Measurements from ENCODE around the gene TMEM33. TPM values are rescaled to one million over a fixed set of nuclear protein-coding genes. Genes with fewer than 3 reads are reported as not detected.
"Not testable (repeated sequence)": the region's sequence is repeated elsewhere in the genome, so short reads cannot be mapped to it uniquely, and the experiment has no call there.

TMEM33 gene
- total RNA-seq, 6 experiments from 2014 or later: 48.7 to 74.4 (median 62.9) TPM

- H3K27me3 Mint-ChIP-seq (ENCODE audit: insufficient read depth): peaks cover 27% of the 10 kb centered on the region
- no peaks in the 10 kb centered on the region for H3K36me3 Mint-ChIP-seq (ENCODE audit: low read depth)
- H3K27ac Mint-ChIP-seq: no peak overlapping the region
- TF ChIP-seq CTCF (IDR thresholded peaks at IDR 0.05): no peak
- DNase-seq: no peak
- no peak overlapping the region for H3K4me3 Mint-ChIP-seq
- H3K9me3 Mint-ChIP-seq: no peaks in the 10 kb centered on the region
- no peaks in the 10 kb centered on the region; the same call in 1 of the 2 replicates for H3K4me1 Mint-ChIP-seq (ENCODE audit: low read depth)
Measured at GRCh38 chr4:41889317-41889716, 45.9 kb upstream of the TMEM33 start.

- H3K27me3 Mint-ChIP-seq (ENCODE audit: insufficient read depth): peaks cover 23% of the 10 kb centered on the region
- TF ChIP-seq CTCF (IDR thresholded peaks at IDR 0.05): no peak
- H3K36me3 Mint-ChIP-seq (ENCODE audit: low read depth): no peaks in the 10 kb centered on the region
- H3K9me3 Mint-ChIP-seq: no peaks in the 10 kb centered on the region
- no peaks in the 10 kb centered on the region; the same call in 1 of the 2 replicates for H3K4me1 Mint-ChIP-seq (ENCODE audit: low read depth)
- H3K4me3 Mint-ChIP-seq: no peak overlapping the region
- no peak for DNase-seq
- H3K27ac Mint-ChIP-seq: no peak overlapping the region
Measured at GRCh38 chr4:41890085-41890484, 45.1 kb upstream of the TMEM33 start.

GRCh38 chr4:41896648-41897047, 38.6 kb upstream of the TMEM33 start:
- no peaks in the 10 kb centered on the region for H3K4me1 Mint-ChIP-seq (ENCODE audit: low read depth)
- H3K9me3 Mint-ChIP-seq: no peaks in the 10 kb centered on the region
- DNase-seq: no peak
- no peak overlapping the region for H3K27ac Mint-ChIP-seq
- H3K27me3 Mint-ChIP-seq (ENCODE audit: insufficient read depth): peaks cover 16% of the 10 kb centered on the region
- H3K36me3 Mint-ChIP-seq (ENCODE audit: low read depth): no peaks in the 10 kb centered on the region; the same call in 1 of the 2 replicates
- TF ChIP-seq CTCF (IDR thresholded peaks at IDR 0.05): no peak
- H3K4me3 Mint-ChIP-seq: no peak overlapping the region

- H3K4me1 Mint-ChIP-seq (ENCODE audit: low read depth): no peaks in the 10 kb centered on the region
- no peak for TF ChIP-seq CTCF (IDR thresholded peaks at IDR 0.05)
- H3K9me3 Mint-ChIP-seq: no peaks in the 10 kb centered on the region
- H3K27me3 Mint-ChIP-seq (ENCODE audit: insufficient read depth): peaks cover 13% of the 10 kb centered on the region
- no peak for DNase-seq
- H3K27ac Mint-ChIP-seq: no peak overlapping the region
- no peak overlapping the region for H3K4me3 Mint-ChIP-seq
- no peaks in the 10 kb centered on the region; the same call in 1 of the 2 replicates for H3K36me3 Mint-ChIP-seq (ENCODE audit: low read depth)
Measured at GRCh38 chr4:41897698-41898097, 37.5 kb upstream of the TMEM33 start.

GRCh38 chr4:41909136-41909535, 26.1 kb upstream of the TMEM33 start:
- H3K4me3 Mint-ChIP-seq; H3K36me3 Mint-ChIP-seq (ENCODE audit: low read depth); DNase-seq; H3K9me3 Mint-ChIP-seq; H3K27me3 Mint-ChIP-seq (ENCODE audit: insufficient read depth); H3K27ac Mint-ChIP-seq: not testable (repeated sequence)
- peaks cover 23% of the 10 kb centered on the region for H3K4me1 Mint-ChIP-seq (ENCODE audit: low read depth)

- Mint-ChIP-seq H3K27me3 (ENCODE audit: insufficient read depth) (peaks cover 2% of the 10 kb centered on the region), H3K27ac (no peak overlapping the region), H3K36me3 (ENCODE audit: low read depth) (no peaks in the 10 kb centered on the region), H3K4me1 (ENCODE audit: low read depth) (peaks cover 23% of the 10 kb centered on the region), H3K4me3 (no peak overlapping the region), H3K9me3 (no peaks in the 10 kb centered on the region)
- no peak for TF ChIP-seq CTCF (IDR thresholded peaks at IDR 0.05)
- DNase-seq: no peak
Measured at GRCh38 chr4:41912546-41912945, 22.7 kb upstream of the TMEM33 start.
